ENCODE results near the gene MSANTD1.

DNA sequence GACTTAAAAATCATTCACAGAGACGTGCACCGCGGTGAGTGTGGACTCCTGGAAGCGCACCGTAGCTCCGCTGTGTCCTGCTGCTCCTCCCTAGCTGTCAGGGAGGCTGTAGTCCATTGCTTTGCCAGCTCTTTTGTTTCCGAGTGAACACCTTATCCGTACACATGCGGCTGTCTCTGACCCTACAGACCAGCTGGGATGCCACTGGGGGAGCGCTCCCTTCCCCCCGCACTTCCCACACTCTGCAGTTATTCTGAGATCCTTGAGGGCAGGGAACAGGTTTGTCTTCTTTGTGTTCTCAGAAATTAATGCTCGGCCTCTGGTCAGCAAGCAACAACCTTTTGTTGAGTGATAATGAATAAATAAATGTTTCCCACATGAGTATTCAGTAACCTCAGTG is 33.7 kb upstream of the MSANTD1 start:
- TF ChIP-seq, protein P1, sequence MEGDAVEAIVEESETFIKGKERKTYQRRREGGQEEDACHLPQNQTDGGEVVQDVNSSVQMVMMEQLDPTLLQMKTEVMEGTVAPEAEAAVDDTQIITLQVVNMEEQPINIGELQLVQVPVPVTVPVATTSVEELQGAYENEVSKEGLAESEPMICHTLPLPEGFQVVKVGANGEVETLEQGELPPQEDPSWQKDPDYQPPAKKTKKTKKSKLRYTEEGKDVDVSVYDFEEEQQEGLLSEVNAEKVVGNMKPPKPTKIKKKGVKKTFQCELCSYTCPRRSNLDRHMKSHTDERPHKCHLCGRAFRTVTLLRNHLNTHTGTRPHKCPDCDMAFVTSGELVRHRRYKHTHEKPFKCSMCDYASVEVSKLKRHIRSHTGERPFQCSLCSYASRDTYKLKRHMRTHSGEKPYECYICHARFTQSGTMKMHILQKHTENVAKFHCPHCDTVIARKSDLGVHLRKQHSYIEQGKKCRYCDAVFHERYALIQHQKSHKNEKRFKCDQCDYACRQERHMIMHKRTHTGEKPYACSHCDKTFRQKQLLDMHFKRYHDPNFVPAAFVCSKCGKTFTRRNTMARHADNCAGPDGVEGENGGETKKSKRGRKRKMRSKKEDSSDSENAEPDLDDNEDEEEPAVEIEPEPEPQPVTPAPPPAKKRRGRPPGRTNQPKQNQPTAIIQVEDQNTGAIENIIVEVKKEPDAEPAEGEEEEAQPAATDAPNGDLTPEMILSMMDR (IDR thresholded peaks at IDR 0.05): no peak
- no peak for TF ChIP-seq POLR2AphosphoS5 (IDR thresholded peaks at IDR 0.05)
- TF ChIP-seq POLR2A (IDR thresholded peaks at IDR 0.05): no peak
- no peak for TF ChIP-seq EP300 (IDR thresholded peaks at IDR 0.05)

Data from suprapubic skin (tissue), 4 donors.